PC-9 (cell line): Measurements from ENCODE around the gene SLC8A1.

Experiments used
- EZH2 ChIP-seq: fragments of 200-600 bp; sonication (generic); IDR thresholded peaks from 2 replicates; pipeline ENCODE4 v1.8.0; 2017; ENCODE audit warnings: antibody characterized with exemption, low read depth
- TF ChIP-seq, protein P1 (sequence below): fragments of 200-600 bp; sonication (generic); conservative IDR thresholded peaks from 2 replicates; pipeline ENCODE4 v1.6.1; 2017; ENCODE audit warnings: mixed run types, antibody characterized with exemption, mild to moderate bottlenecking, moderate library complexity

DNA sequence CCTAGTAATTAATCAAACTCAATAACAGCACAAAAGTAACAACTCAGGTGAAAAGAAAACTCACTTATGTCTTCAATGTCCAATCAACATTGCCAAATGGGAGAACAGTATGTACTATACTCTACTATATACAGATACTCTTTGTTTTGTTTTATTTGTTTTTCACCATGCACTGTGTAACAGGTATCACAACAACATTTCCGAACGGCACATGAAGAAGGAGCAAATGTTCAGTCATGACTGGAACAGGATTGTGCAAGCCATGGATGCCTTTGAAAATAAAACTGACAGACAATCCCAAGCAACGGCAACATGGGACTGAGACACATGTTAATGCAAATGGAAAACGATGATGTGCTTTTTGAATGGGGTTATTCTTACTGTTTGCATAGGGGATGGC is 337.9 kb downstream of the SLC8A1 start:
- no peak for TF ChIP-seq EZH2
- TF ChIP-seq, protein P1, sequence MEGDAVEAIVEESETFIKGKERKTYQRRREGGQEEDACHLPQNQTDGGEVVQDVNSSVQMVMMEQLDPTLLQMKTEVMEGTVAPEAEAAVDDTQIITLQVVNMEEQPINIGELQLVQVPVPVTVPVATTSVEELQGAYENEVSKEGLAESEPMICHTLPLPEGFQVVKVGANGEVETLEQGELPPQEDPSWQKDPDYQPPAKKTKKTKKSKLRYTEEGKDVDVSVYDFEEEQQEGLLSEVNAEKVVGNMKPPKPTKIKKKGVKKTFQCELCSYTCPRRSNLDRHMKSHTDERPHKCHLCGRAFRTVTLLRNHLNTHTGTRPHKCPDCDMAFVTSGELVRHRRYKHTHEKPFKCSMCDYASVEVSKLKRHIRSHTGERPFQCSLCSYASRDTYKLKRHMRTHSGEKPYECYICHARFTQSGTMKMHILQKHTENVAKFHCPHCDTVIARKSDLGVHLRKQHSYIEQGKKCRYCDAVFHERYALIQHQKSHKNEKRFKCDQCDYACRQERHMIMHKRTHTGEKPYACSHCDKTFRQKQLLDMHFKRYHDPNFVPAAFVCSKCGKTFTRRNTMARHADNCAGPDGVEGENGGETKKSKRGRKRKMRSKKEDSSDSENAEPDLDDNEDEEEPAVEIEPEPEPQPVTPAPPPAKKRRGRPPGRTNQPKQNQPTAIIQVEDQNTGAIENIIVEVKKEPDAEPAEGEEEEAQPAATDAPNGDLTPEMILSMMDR, result no peak
